IPS DF 6.9 (cell line): ENCODE measurements around the gene KANK2.

Experiments
- DNase-seq: peaks from one replicate; pipeline ENCODE4 v3.0.0-alpha.2; 2013; ENCODE audit warnings: low read depth, low spot score
- H3K27ac ChIP-seq: one replicate; pipeline ENCODE4 v1.5.1; 2013; ENCODE audit warnings: low read length, control low read depth
- H3K27me3 ChIP-seq: 2 replicates; pipeline ENCODE4 v1.6.1; 2013; ENCODE audit warnings: mild to moderate bottlenecking, low read length; ENCODE audit not compliant: control insufficient read depth, insufficient read depth
- H3K36me3 ChIP-seq: 2 replicates; pipeline ENCODE4 v1.6.1; 2013; ENCODE audit warnings: low read length; ENCODE audit not compliant: control insufficient read depth, insufficient read depth
- H3K4me1 ChIP-seq: 2 replicates; pipeline ENCODE4 v1.6.1; 2013; ENCODE audit warnings: low read length; ENCODE audit not compliant: control insufficient read depth, insufficient read depth
- H3K4me3 ChIP-seq: 2 replicates; pipeline ENCODE4 v1.5.1; 2013; ENCODE audit warnings: mild to moderate bottlenecking, low read length
- H3K9me3 ChIP-seq: 2 replicates; pipeline ENCODE4 v1.6.1; 2013; ENCODE audit warnings: low read length, inconsistent platforms; ENCODE audit not compliant: control insufficient read depth, insufficient read depth
- WGBS: extraction: QIAGEN DNeasy Blood & Tissue Kit; methylation state at CpG from one replicate; pipeline ENCODE4 v1.1.7; 2013; ENCODE audit warnings: mixed read lengths, missing lambda C conversion rate; ENCODE audit not compliant: insufficient read length, insufficient coverage; 5-methylcytosine and 5-hydroxymethylcytosine counted together

Gene KANK2

GRCh38 chr19:11196406-11197287 lies 698 bp downstream of the KANK2 start:
- Histone ChIP-seq H3K9me3 (peaks cover 2% of the 10 kb centered on the region; the same call in 1 of the 2 replicates), H3K4me1 (no peaks in the 10 kb centered on the region; the same call in 1 of the 2 replicates), H3K36me3 (peaks cover 20% of the 10 kb centered on the region), H3K27me3 (no peaks in the 10 kb centered on the region), H3K27ac (no peak overlapping the region), H3K4me3 (peak overlapping the region; percentile 73; the same call in 1 of the 2 replicates)
- no peak for DNase-seq
- WGBS, result no CpG with 5 or more reads among the region's 47 CpGs

DNA sequence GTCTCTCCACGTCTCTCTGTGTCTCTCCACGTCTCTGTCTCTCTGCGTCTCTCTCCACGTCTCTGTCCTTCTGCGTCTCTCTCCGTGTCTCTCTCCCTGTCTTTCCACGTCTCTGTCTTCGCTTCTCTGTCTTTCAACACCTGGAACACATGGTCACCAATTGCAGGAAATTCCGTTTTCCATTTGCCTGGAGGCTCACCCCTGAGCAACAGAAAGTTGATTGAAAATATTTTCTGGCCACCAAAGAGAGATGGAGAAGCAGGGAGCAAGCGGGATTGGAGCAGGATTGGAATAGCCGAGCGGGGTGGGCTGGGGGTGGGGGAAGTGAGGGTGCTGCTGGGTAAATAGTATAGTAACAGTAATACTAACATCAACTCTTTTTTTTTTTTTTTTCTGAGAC lies 1.7 kb downstream of the KANK2 start:
- Histone ChIP-seq H3K4me1 (no peaks in the 10 kb centered on the region; the same call in 1 of the 2 replicates), H3K27ac (no peak overlapping the region), H3K36me3 (peaks cover 17% of the 10 kb centered on the region), H3K27me3 (no peaks in the 10 kb centered on the region), H3K4me3 (no peak overlapping the region), H3K9me3 (peaks cover 2% of the 10 kb centered on the region; the same call in 1 of the 2 replicates)
- no CpG with 5 or more reads among the region's 12 CpGs for WGBS
- DNase-seq, result no peak

GRCh38 chr19:11194656-11195558 lies 2.4 kb downstream of the KANK2 start:
- peaks cover 2% of the 10 kb centered on the region; the same call in 1 of the 2 replicates for H3K9me3 ChIP-seq
- H3K27ac ChIP-seq, result no peak overlapping the region
- H3K4me3 ChIP-seq, result no peak overlapping the region
- H3K36me3 ChIP-seq, result peaks cover 17% of the 10 kb centered on the region
- no peaks in the 10 kb centered on the region for H3K27me3 ChIP-seq
- no peaks in the 10 kb centered on the region; the same call in 1 of the 2 replicates for H3K4me1 ChIP-seq
- no CpG with 5 or more reads among the region's 20 CpGs for WGBS
- no peak for DNase-seq

DNA sequence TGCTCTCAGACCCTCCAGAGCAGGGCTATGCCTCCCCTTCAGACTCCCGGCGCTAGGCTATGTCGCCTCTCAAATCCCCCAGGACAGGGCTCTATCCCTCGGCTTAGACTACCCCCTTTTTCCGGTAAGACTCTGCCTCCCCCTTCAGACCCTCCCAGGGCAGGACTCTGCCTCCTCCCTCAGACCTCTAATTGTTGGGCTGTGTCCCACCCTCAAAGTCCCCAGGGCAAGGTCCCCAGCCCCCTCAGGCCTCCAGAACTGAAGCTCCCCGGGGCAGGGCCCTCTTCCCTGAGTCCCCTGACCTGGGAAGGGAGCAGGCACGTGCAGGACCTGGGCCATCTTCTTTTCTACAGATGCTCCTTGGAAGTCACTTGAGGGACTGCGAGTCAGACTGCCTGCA lies 3.2 kb downstream of the KANK2 start:
- Histone ChIP-seq H3K27me3 (no peaks in the 10 kb centered on the region), H3K27ac (no peak overlapping the region), H3K4me3 (no peak overlapping the region), H3K36me3 (peaks cover 17% of the 10 kb centered on the region), H3K4me1 (no peaks in the 10 kb centered on the region; the same call in 1 of the 2 replicates), H3K9me3 (peaks cover 2% of the 10 kb centered on the region; the same call in 1 of the 2 replicates)
- no peak for DNase-seq
- no CpG with 5 or more reads among the region's 8 CpGs for WGBS

DNA sequence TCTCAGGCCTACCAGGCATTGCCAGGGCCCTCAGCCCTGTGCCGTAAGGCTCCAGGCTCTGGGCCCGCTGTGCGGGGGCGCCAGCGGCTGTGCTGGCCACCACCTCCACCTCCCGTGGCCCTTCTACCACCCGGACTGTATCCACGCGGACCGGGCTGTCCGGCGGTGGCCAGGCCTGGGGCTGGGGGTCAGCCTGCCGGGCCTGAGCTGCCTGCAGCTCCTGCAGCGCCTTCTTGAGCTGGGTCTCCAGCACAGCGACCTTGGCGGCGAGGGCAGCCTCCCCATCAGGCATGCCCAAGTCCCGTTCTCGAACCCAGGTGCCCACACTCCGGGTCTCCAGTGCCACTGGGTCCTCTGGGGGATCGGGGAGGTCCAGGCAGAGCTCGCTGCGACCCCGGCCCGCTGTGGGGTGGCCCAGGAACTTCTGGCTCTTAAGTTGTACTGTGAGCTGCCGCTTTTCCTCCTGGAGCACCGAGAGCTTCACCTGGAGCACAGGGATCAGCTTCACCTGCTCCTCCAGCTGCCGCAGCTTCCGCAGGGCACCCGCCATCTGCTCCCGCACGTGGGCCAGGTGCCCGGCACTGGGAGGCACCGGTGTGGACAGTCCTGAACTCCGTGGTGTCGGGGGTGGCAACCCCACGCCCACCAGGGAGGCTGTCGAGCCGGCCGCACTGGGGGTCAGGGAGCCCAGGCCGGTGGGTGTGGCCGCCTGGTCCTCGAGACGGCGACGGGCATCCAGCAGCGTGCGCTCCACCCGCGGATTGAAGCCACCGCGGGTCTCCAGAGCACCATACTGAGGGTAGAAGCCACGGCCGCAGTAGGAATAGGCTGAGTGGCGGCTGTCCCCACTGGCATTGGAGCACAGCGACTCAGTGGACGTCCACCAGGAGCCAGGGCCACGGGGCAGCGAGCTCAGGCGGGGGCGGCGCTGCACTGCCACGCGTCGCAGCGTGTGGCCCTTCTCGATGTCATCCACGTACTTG lies 4.1 kb downstream of the KANK2 start:
- H3K9me3 ChIP-seq, result peaks cover 2% of the 10 kb centered on the region; the same call in 1 of the 2 replicates
- DNase-seq, result no peak
- H3K36me3 ChIP-seq, result peaks cover 17% of the 10 kb centered on the region
- H3K4me1 ChIP-seq, result no peaks in the 10 kb centered on the region; the same call in 1 of the 2 replicates
- no CpG with 5 or more reads among the region's 68 CpGs for WGBS
- no peak overlapping the region for H3K4me3 ChIP-seq
- no peaks in the 10 kb centered on the region for H3K27me3 ChIP-seq
- H3K27ac ChIP-seq, result no peak overlapping the region

GRCh38 chr19:11191934-11192333 lies 5.4 kb downstream of the KANK2 start:
- WGBS, result no CpG with 5 or more reads among the region's 5 CpGs
- no peak for DNase-seq
- H3K27ac ChIP-seq, result no peak overlapping the region
- peaks cover 2% of the 10 kb centered on the region; the same call in 1 of the 2 replicates for H3K9me3 ChIP-seq
- H3K4me3 ChIP-seq, result no peak overlapping the region
- H3K4me1 ChIP-seq, result no peaks in the 10 kb centered on the region; the same call in 1 of the 2 replicates
- peaks cover 17% of the 10 kb centered on the region for H3K36me3 ChIP-seq
- no peaks in the 10 kb centered on the region for H3K27me3 ChIP-seq

- H3K9me3 ChIP-seq, result peaks cover 2% of the 10 kb centered on the region; the same call in 1 of the 2 replicates
- H3K4me3 ChIP-seq, result no peak overlapping the region
- DNase-seq, result no peak
- H3K27me3 ChIP-seq, result no peaks in the 10 kb centered on the region
- H3K36me3 ChIP-seq, result peaks cover 17% of the 10 kb centered on the region
- H3K4me1 ChIP-seq, result no peaks in the 10 kb centered on the region; the same call in 1 of the 2 replicates
- no CpG with 5 or more reads among the region's 8 CpGs for WGBS
- H3K27ac ChIP-seq, result no peak overlapping the region
Measured at GRCh38 chr19:11191273-11191755, 6.0 kb downstream of the KANK2 start.

DNA sequence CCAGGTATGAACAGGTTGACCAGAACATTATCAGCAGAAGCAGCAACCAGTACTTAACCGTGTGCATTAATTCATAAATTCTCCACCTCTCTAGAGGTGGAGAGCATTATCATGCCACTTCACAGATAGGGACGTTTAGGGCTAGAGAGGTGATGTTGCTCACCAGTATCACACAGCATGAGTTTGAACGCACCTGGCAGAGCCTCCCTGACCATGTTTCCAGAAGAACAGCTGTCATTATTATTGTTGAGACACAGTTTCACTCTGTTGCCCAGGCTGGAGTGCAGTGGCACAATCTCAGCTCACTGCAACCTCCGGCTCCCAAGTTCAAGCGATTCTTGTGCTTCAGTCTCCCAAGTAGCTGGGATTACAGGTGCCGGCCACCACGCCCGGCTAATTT lies 6.8 kb downstream of the KANK2 start:
- WGBS, result no CpG with 5 or more reads among the region's 8 CpGs
- Histone ChIP-seq H3K4me3 (no peak overlapping the region), H3K4me1 (no peaks in the 10 kb centered on the region; the same call in 1 of the 2 replicates), H3K9me3 (peaks cover 2% of the 10 kb centered on the region; the same call in 1 of the 2 replicates), H3K27ac (no peak overlapping the region), H3K36me3 (peaks cover 17% of the 10 kb centered on the region), H3K27me3 (no peaks in the 10 kb centered on the region)
- DNase-seq, result no peak

GRCh38 chr19:11187441-11187840 lies 9.9 kb downstream of the KANK2 start:
- 100% methylated on average over 1 of the region's 9 CpGs for WGBS
- Histone ChIP-seq H3K27ac (no peak overlapping the region), H3K9me3 (peaks cover 2% of the 10 kb centered on the region; the same call in 1 of the 2 replicates), H3K4me3 (no peak overlapping the region), H3K4me1 (no peaks in the 10 kb centered on the region), H3K36me3 (peaks cover 5% of the 10 kb centered on the region), H3K27me3 (no peaks in the 10 kb centered on the region)
- no peak for DNase-seq
